Astrocyte of the cerebellum (primary cell): ENCODE data around the gene CBLB.
A peak's percentile ranks its signal among the peaks of the same experiment; 100 is the strongest.

Source experiments
- DNase-seq: peaks from one replicate; pipeline ENCODE4 v3.0.0-alpha.2; 2011; ENCODE audit warnings: low read depth
- H3K4me3 ChIP-seq: 2 replicates; pipeline ENCODE4 v1.5.1; 2011; ENCODE audit warnings: mild to moderate bottlenecking, low read depth, low read length, moderate library complexity
- in situ Hi-C: cut with HindIII; loops from 2 replicates; pipeline ENCODE4 v1.10.0; 2017; ENCODE audit warnings: low sequenced_read_pairs
- TF ChIP-seq, protein P1 (sequence below): IDR thresholded peaks from 2 replicates; pipeline ENCODE4 v1.5.1; 2012; ENCODE audit warnings: low read length, low read depth, moderate library complexity, mild to moderate bottlenecking; ENCODE audit errors: missing control alignments

Gene CBLB

GRCh38 chr3:105891101-105891500 lies 22.3 kb upstream of the CBLB start:
- in situ Hi-C loops, result no loop called here
- no peak overlapping the region for H3K4me3 ChIP-seq
- TF ChIP-seq, protein P1, sequence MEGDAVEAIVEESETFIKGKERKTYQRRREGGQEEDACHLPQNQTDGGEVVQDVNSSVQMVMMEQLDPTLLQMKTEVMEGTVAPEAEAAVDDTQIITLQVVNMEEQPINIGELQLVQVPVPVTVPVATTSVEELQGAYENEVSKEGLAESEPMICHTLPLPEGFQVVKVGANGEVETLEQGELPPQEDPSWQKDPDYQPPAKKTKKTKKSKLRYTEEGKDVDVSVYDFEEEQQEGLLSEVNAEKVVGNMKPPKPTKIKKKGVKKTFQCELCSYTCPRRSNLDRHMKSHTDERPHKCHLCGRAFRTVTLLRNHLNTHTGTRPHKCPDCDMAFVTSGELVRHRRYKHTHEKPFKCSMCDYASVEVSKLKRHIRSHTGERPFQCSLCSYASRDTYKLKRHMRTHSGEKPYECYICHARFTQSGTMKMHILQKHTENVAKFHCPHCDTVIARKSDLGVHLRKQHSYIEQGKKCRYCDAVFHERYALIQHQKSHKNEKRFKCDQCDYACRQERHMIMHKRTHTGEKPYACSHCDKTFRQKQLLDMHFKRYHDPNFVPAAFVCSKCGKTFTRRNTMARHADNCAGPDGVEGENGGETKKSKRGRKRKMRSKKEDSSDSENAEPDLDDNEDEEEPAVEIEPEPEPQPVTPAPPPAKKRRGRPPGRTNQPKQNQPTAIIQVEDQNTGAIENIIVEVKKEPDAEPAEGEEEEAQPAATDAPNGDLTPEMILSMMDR, result no peak
- no peak for DNase-seq

GRCh38 chr3:105888621-105889579 lies 20.1 kb upstream of the CBLB start:
- TF ChIP-seq, protein P1, result no peak
- H3K4me3 ChIP-seq, result no peak overlapping the region
- no peak for DNase-seq
- in situ Hi-C loops, result no loop called here

DNA sequence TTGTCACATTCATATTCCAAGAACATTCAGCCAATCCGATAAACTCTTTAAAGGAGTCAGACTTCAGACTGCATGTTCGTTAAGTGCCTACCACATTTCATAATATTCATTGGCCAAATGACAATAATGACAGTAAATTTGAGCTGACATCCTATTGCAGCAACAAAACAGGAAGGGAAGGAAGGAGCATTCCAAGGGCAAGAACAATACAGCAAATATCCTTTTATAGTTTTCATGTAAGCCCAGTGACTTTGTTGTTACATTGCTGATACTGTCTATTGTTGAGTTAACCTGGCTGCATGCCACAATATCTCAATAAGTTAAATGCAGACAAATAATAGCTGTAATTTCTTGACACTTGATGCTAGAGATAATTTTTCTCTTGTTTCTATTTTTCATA lies 16.4 kb upstream of the CBLB start:
- no peak for DNase-seq
- TF ChIP-seq, protein P1, result no peak
- no peak overlapping the region for H3K4me3 ChIP-seq
- in situ Hi-C loops, result no loop called here

- in situ Hi-C loops, result no loop called here
- no peak for DNase-seq
- no peak overlapping the region for H3K4me3 ChIP-seq
- TF ChIP-seq, protein P1, result no peak
These were observed 15.1 kb upstream of the CBLB start for GRCh38 chr3:105883798-105884377.

DNA sequence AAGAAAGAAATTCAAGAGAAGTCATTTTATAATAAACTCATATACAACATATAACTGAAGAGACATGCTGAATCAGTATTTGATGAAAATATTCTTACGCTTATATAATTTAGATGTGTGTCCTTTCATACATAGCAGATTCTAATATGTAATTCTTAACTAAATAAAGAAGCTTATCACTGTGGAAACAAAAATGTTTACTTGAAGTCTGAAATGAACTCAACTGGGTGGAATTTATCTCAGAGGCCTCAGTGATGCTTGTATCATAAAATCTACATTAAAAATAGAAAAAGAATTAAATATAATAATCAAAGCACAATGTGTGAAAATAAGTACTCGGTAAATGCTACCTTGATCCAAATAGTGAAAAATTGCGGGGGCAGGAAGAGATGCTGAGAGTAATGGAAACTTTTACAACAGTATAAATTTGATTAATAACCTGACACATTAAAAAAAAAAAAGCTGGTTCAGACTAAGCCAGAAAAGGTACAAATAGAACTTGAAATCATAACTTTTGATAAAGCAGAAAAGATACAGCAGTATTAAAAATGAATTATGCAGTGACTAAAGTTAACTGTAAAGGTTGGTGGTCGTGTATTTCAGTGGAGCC lies 12.0 kb upstream of the CBLB start:
- no peak overlapping the region for H3K4me3 ChIP-seq
- TF ChIP-seq, protein P1, result no peak
- in situ Hi-C loops, result no loop called here
- no peak for DNase-seq

- H3K4me3 ChIP-seq, result no peak overlapping the region
- TF ChIP-seq, protein P1, result no peak
- DNase-seq, result peak; percentile 53
- in situ Hi-C loops, result no loop called here
These were observed 9.2 kb upstream of the CBLB start for GRCh38 chr3:105878061-105878460.
